ENCODE data around the gene RNFT2.

RNFT2 gene

GRCh38 chr12:116818341-116818856 lies 80.3 kb downstream of the RNFT2 start:
- DNase-seq (ENCODE audit: low read depth in 1 of 2, low spot score in 1 of 2) = no peak
- no peak for TF ChIP-seq JUND (IDR thresholded peaks at IDR 0.05; ENCODE audit: low read depth)
- in situ Hi-C loops (cut with HindIII; ENCODE audit: low pct_unique_long_range_greater_than_20kb, low sequenced_read_pairs) = no loop called here

DNA sequence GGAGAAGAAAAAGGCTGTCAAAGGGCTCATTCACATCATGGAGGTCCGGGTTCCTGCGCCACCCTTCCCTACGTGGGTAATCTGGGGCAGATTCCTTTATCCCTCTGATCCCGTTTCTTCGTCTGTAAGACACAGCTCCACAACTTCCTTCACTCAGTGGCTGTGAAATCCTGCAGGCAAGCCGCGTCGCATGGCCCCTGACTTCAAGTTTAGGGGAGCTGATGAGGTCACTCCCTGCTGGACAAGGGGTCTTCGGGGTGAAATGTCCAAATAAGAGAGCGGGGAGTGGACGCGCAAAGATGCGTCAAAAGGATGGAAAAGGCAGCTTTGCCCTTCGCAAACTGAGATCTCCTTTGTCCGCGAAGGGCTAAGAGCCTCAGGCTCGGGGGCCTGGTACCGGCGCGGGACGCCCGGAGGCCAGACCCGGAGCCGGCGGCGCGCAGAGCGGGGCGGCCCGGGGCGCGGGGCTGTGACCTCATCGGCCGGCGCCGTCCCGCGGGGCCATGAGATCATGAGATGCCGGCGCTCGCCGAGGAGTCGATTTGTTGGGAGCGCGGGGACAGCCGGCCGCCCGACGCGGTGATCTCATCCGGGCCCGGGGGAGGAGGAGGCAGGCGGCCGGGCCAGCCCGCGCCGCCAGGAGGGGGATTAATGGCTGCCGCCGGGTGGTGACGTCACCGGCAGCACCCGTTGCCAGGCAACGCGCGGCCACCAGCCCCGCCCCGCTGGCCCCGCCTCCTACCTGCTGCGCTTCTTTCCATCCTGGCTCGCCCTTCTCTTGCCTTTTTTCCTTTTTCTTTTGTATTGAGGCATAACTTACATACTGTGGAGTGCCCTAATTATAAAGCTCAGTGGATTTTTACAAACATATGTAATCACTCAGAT lies 81.1 kb downstream of the RNFT2 start:
- TF ChIP-seq JUND (IDR thresholded peaks at IDR 0.05; ENCODE audit: low read depth) = no peak
- DNase-seq (ENCODE audit: low read depth in 1 of 2, low spot score in 1 of 2) = peak; percentile 96 to 97
- in situ Hi-C loops (cut with HindIII; ENCODE audit: low pct_unique_long_range_greater_than_20kb, low sequenced_read_pairs) = no loop called here

DNA sequence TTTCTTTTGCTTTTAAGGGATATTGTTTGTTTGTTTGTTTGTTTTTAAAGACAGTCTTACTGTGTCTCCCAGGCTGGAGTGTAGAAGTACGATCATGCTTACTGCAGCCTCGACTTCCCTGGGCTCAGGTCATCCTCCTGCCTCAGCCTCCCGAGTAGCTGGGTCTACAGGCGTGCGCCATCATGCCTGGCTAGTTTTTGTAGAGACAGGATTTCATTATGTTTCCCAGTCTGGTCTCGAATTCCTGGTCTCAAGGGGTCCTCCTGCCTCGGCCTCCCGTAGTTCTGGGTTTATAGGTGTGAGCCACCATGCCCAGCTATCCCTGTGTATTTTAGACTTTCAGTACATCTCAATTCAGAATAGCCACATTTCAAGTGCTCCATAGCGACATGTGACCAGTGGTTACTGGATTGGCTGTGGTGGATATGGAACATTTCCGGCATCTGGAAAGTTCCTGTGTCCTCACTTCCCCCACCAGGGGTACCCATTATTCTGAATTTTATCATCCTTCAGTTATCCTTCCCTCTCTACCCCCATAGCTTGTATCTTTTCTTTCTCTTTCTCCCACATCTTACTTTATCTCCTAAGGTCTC lies 82.0 kb downstream of the RNFT2 start:
- no peak for DNase-seq (ENCODE audit: low read depth in 1 of 2, low spot score in 1 of 2)
- in situ Hi-C loops (cut with HindIII; ENCODE audit: low pct_unique_long_range_greater_than_20kb, low sequenced_read_pairs) = no loop called here
- TF ChIP-seq JUND (IDR thresholded peaks at IDR 0.05; ENCODE audit: low read depth) = no peak

- DNase-seq (ENCODE audit: low read depth in 1 of 2, low spot score in 1 of 2) = no peak
- in situ Hi-C loops (cut with HindIII; ENCODE audit: low pct_unique_long_range_greater_than_20kb, low sequenced_read_pairs) = no loop called here
- no peak for TF ChIP-seq JUND (IDR thresholded peaks at IDR 0.05; ENCODE audit: low read depth)
Measured at GRCh38 chr12:116821291-116821690, 83.2 kb downstream of the RNFT2 start.

DNA sequence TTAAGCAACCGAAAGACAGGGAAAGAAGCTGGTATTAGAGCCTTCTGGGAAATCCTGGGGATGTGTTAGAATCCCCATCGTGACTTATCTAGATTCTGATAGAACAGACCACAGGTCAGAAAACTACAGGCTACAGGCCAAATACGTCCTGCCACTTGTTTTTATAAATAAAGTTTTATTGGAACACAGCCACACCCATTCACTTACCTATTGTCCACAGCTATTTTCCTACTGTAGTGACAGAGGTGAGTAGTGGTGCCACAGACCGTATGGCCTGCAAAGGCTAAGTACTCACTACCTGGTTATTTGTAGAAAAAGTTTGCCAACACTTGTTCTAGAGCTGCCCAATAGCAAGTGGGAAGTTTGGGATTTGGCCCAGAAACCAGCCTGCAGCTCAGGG lies 89.3 kb downstream of the RNFT2 start:
- no peak for DNase-seq (ENCODE audit: low read depth in 1 of 2, low spot score in 1 of 2)
- TF ChIP-seq JUND (IDR thresholded peaks at IDR 0.05; ENCODE audit: low read depth) = no peak
- in situ Hi-C loops (cut with HindIII; ENCODE audit: low pct_unique_long_range_greater_than_20kb, low sequenced_read_pairs) = no loop called here

DNA sequence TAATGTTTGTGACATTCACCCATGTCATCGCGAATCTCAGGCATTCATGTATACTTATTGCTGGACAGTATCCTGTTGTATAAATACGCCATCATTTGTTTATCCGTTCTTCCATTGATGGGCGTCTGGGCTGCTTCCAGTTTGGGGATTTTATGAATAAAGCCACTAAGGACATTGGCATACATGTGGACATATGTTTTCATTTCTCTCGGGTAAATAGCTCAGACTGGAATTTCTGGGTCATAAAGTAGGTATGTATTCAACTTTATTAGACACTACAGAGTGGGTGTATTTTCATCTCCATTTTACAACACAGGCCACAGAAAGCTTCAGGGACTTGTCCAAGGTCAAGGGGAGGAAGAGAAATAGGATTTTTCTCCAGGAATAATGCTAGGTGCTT lies 94.2 kb downstream of the RNFT2 start:
- in situ Hi-C loops (cut with HindIII; ENCODE audit: low pct_unique_long_range_greater_than_20kb, low sequenced_read_pairs) = no loop called here
- TF ChIP-seq JUND (IDR thresholded peaks at IDR 0.05; ENCODE audit: low read depth) = no peak
- DNase-seq (ENCODE audit: low read depth in 1 of 2, low spot score in 1 of 2) = peak; percentile 46 to 55

GRCh38 chr12:116833474-116833873 lies 95.4 kb downstream of the RNFT2 start:
- TF ChIP-seq JUND (IDR thresholded peaks at IDR 0.05; ENCODE audit: low read depth) = no peak
- no peak for DNase-seq (ENCODE audit: low read depth in 1 of 2, low spot score in 1 of 2)
- in situ Hi-C loops (cut with HindIII; ENCODE audit: low pct_unique_long_range_greater_than_20kb, low sequenced_read_pairs) = no loop called here

DNA sequence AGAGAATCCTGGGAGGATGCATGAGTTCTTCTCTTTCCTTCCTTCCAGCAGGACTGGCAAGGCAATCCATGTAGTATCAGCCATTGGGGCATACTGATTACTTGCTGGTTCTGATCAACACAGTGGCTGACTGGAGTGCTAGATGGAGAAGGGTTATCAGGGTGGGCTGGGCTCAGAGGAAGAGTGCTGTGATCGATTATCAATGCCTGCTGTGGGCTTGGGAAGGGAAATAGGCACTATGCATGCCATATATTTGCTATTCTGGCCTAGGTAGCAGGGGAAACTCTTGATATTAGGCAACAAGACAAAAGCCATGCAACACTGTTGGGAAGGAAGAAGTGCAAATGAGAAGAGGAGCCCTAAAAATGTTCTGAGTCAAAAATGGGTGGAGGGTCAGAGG lies 97.4 kb downstream of the RNFT2 start:
- DNase-seq (ENCODE audit: low read depth in 1 of 2, low spot score in 1 of 2) = no peak
- in situ Hi-C loops (cut with HindIII; ENCODE audit: low pct_unique_long_range_greater_than_20kb, low sequenced_read_pairs) = no loop called here
- no peak for TF ChIP-seq JUND (IDR thresholded peaks at IDR 0.05; ENCODE audit: low read depth)

DNA sequence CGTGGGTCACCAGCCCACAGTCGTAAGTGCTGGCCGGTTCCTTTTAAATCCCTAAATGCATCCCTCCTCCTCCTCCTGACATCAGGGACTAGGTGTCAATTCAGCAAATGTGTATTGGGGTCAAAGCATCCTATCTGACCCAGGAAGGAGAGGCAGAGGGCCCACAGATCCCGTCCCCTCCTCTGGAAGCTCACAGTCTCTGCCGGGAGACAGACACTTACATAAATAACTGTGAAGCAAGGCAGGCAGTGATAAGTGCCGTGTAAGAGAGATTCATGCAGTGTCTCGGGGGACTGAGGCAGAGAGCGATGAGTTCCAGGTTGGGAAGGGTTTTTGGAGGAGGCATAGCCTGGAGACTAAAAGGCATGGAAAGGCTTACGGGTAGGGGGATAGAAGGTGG lies 99.0 kb downstream of the RNFT2 start:
- no peak for DNase-seq (ENCODE audit: low read depth in 1 of 2, low spot score in 1 of 2)
- TF ChIP-seq JUND (IDR thresholded peaks at IDR 0.05; ENCODE audit: low read depth) = no peak
- in situ Hi-C loops (cut with HindIII; ENCODE audit: low pct_unique_long_range_greater_than_20kb, low sequenced_read_pairs) = no loop called here

DNA sequence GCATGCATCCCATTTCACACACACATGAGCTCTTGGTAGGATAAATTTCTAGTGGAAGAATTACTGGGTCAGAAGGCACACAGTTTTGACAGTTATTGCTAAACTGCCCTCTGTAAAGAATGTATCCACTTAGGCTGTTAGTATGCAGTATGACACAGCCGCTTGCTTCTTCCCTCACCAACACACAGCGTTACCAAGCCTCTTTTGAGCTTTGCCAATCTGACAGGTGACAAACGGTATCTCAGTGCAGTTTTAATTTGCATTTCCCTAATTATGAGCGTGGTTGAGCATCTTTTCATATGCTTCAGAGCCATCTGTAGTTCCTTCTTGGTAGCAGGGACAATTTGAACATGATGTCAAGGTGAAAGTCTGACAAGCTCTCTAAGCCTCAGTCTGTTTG lies 100.2 kb downstream of the RNFT2 start:
- no peak for DNase-seq (ENCODE audit: low read depth in 1 of 2, low spot score in 1 of 2)
- no peak for TF ChIP-seq JUND (IDR thresholded peaks at IDR 0.05; ENCODE audit: low read depth)
- in situ Hi-C loops (cut with HindIII; ENCODE audit: low pct_unique_long_range_greater_than_20kb, low sequenced_read_pairs) = no loop called here

DNA sequence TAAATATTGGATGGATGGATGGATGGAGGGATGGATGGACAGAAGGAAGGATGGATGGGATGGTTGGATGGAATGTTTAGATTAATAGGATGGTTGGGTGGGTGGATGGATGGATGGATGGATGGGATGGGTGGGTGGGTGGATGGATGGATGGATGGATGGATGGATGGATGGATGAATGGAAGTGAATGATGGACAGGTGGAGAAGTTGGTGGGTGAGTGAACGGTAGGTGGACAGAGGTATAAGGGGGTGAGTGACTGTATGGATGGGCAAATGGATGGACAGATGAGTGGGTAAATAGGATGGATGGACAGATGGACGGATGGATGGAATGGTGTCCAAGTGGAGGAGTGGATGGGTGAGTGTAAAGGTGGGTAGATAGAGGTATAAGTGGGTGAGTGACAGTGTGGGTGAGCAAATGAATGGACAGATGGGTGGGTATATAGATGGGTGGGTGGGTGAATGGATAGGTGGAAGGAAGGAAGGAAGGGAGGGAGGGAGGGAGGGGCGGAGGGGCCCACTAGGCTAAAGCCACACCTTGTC lies 101.2 kb downstream of the RNFT2 start:
- in situ Hi-C loops (cut with HindIII; ENCODE audit: low pct_unique_long_range_greater_than_20kb, low sequenced_read_pairs) = no loop called here
- no peak for TF ChIP-seq JUND (IDR thresholded peaks at IDR 0.05; ENCODE audit: low read depth)
- DNase-seq (ENCODE audit: low read depth in 1 of 2, low spot score in 1 of 2) = no peak

DNA sequence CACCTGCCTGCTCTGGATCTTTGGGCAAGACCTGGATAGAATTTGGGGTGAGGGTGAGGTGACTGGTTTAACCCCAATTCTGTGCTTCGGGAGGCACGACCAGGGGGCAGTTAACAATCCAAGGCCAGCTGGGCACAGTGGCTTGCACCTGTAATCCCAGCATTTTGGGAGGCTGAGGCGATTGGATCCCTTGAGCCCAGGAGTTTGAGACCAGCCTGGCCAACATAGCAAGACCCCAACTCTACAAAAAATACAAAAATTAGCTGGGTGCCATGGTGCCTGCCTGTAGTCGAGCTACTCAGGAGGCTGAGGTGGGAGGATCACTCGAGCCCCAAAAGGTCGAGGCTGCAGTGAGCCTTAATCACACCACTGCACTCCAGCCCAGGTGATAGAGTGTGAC lies 105.0 kb downstream of the RNFT2 start:
- in situ Hi-C loops (cut with HindIII; ENCODE audit: low pct_unique_long_range_greater_than_20kb, low sequenced_read_pairs) = no loop called here
- DNase-seq (ENCODE audit: low read depth in 1 of 2, low spot score in 1 of 2) = no peak
- no peak for TF ChIP-seq JUND (IDR thresholded peaks at IDR 0.05; ENCODE audit: low read depth)

GRCh38 chr12:116849216-116849615 lies 111.1 kb downstream of the RNFT2 start:
- no peak for DNase-seq (ENCODE audit: low read depth in 1 of 2, low spot score in 1 of 2)
- in situ Hi-C loops (cut with HindIII; ENCODE audit: low pct_unique_long_range_greater_than_20kb, low sequenced_read_pairs) = no loop called here
- TF ChIP-seq JUND (IDR thresholded peaks at IDR 0.05; ENCODE audit: low read depth) = no peak
